Trophoblast cell (in vitro differentiated cells and primary cell): ENCODE measurements around the gene MYO15A.

Experiments used
- DNase-seq, 2 donors: peaks; one replicate each; pipeline ENCODE4 v3.0.0-alpha.2; 2016
- H2AFZ ChIP-seq: 2 replicates; pipeline ENCODE4 v1.6.1; 2013; ENCODE audit warnings: low read length, moderate library complexity, mild to moderate bottlenecking; ENCODE audit not compliant: insufficient read depth, poor library complexity
- H2AK5ac ChIP-seq: 2 replicates; pipeline ENCODE4 v1.6.1; 2013; ENCODE audit warnings: mild to moderate bottlenecking, low read length
- H2BK120ac ChIP-seq: 2 replicates; pipeline ENCODE4 v1.6.1; 2013; ENCODE audit warnings: low read length, mild to moderate bottlenecking, moderate library complexity; ENCODE audit not compliant: insufficient read depth, poor library complexity
- H2BK12ac ChIP-seq: 2 replicates; pipeline ENCODE4 v1.6.1; 2013; ENCODE audit warnings: mild to moderate bottlenecking, low read length, moderate library complexity
- H2BK5ac ChIP-seq: 2 replicates; pipeline ENCODE4 v1.6.1; 2013; ENCODE audit warnings: low read length, low read depth, moderate library complexity, mild to moderate bottlenecking; ENCODE audit not compliant: poor library complexity
- H3K14ac ChIP-seq: 2 replicates; pipeline ENCODE4 v1.6.1; 2013; ENCODE audit warnings: mild to moderate bottlenecking, low read length
- H3K18ac ChIP-seq: 2 replicates; pipeline ENCODE4 v1.6.1; 2013; ENCODE audit warnings: mild to moderate bottlenecking, low read length
- H3K23ac ChIP-seq: 2 replicates; pipeline ENCODE4 v1.6.1; 2013; ENCODE audit warnings: low read length
- H3K27ac ChIP-seq: 2 replicates; pipeline ENCODE4 v1.5.1; 2013; ENCODE audit warnings: low read depth, mild to moderate bottlenecking, inconsistent platforms, low read length, moderate library complexity
- H3K27me3 ChIP-seq: 2 replicates; pipeline ENCODE4 v1.6.1; 2013; ENCODE audit warnings: inconsistent platforms, mild to moderate bottlenecking, low read length, moderate library complexity; ENCODE audit not compliant: insufficient read depth
- H3K36me3 ChIP-seq, 2 experiments: 1 replicate in 1 of 2; 2 replicates in 1 of 2; pipeline ENCODE4 v1.6.1; 2013; ENCODE audit warnings: low read length in 2 of 2, mild to moderate bottlenecking in 2 of 2, moderate library complexity in 1 of 2; ENCODE audit not compliant: insufficient read depth in 2 of 2, control insufficient read depth in 1 of 2
- H3K4ac ChIP-seq: 2 replicates; pipeline ENCODE4 v1.6.1; 2013; ENCODE audit warnings: low read depth, mild to moderate bottlenecking, low read length, moderate library complexity
- H3K4me1 ChIP-seq, 2 experiments: 1 replicate in 1 of 2; 2 replicates in 1 of 2; pipeline ENCODE4 v1.6.1; 2013; ENCODE audit warnings: low read length in 2 of 2, mild to moderate bottlenecking in 2 of 2, moderate library complexity in 1 of 2; ENCODE audit not compliant: insufficient read depth in 2 of 2, control insufficient read depth in 1 of 2
- H3K4me2 ChIP-seq: 2 replicates; pipeline ENCODE4 v1.6.1; 2013; ENCODE audit warnings: inconsistent platforms, mild to moderate bottlenecking, low read length, moderate library complexity
- H3K4me3 ChIP-seq: 2 replicates; pipeline ENCODE4 v1.5.1; 2013; ENCODE audit warnings: mild to moderate bottlenecking, low read depth, low read length, inconsistent platforms
- H3K79me1 ChIP-seq: one replicate; pipeline ENCODE4 v1.6.1; 2013; ENCODE audit warnings: low read length
- H3K79me2 ChIP-seq: 2 replicates; pipeline ENCODE4 v1.6.1; 2013; ENCODE audit warnings: low read length, mild to moderate bottlenecking; ENCODE audit not compliant: control insufficient read depth, insufficient read depth, poor library complexity
- H3K9ac ChIP-seq: 2 replicates; pipeline ENCODE4 v1.6.1; 2013; ENCODE audit warnings: mild to moderate bottlenecking, low read length
- H3K9me3 ChIP-seq: 2 replicates; pipeline ENCODE4 v1.6.1; 2013; ENCODE audit warnings: low read depth, mild to moderate bottlenecking, control low read depth, inconsistent platforms, low read length; ENCODE audit not compliant: insufficient read depth
- H4K12ac ChIP-seq: 2 replicates; pipeline ENCODE4 v1.6.1; 2013; ENCODE audit warnings: low read depth, mild to moderate bottlenecking, low read length, moderate library complexity
- H4K8ac ChIP-seq: 2 replicates; pipeline ENCODE4 v1.6.1; 2013; ENCODE audit warnings: low read depth, mild to moderate bottlenecking, low read length, moderate library complexity
- H4K91ac ChIP-seq: one replicate; pipeline ENCODE4 v1.6.1; 2013; ENCODE audit warnings: low read depth, mild to moderate bottlenecking, low read length, moderate library complexity
- WGBS: extraction: QIAGEN DNeasy Blood & Tissue Kit; methylation state at CpG from one replicate; pipeline ENCODE4 v1.1.7; 2013; ENCODE audit warnings: missing lambda C conversion rate; ENCODE audit not compliant: insufficient read length, insufficient coverage; ENCODE audit errors: extremely low coverage; 5-methylcytosine and 5-hydroxymethylcytosine counted together

MYO15A gene

GRCh38 chr17:18218756-18219415 lies 110.3 kb downstream of the MYO15A start:
- H3K4me3 ChIP-seq = no peak overlapping the region
- no peak overlapping the region for H2AK5ac ChIP-seq
- H3K4ac ChIP-seq = no peak overlapping the region
- H4K91ac ChIP-seq = no peak overlapping the region
- H2AFZ ChIP-seq = no peak overlapping the region
- no peak overlapping the region for H4K12ac ChIP-seq
- H3K79me2 ChIP-seq = no peaks in the 10 kb centered on the region
- H3K23ac ChIP-seq = no peak overlapping the region
- H3K4me2 ChIP-seq = no peak overlapping the region
- H2BK12ac ChIP-seq = no peak overlapping the region
- H2BK120ac ChIP-seq = no peak overlapping the region
- no peaks in the 10 kb centered on the region for H3K9me3 ChIP-seq
- no peak for DNase-seq
- H3K36me3 ChIP-seq = no peaks in the 10 kb centered on the region
- no peaks in the 10 kb centered on the region for H3K79me1 ChIP-seq
- H3K27ac ChIP-seq = no peak overlapping the region
- no peak overlapping the region for H3K9ac ChIP-seq
- no peak overlapping the region for H4K8ac ChIP-seq
- H3K14ac ChIP-seq = no peak overlapping the region
- no CpG with 5 or more reads among the region's 4 CpGs for WGBS
- no peak overlapping the region for H3K18ac ChIP-seq
- no peak overlapping the region for H2BK5ac ChIP-seq
- H3K4me1 ChIP-seq = peaks cover 0 to 2% of the 10 kb centered on the region in 2 experiments
- H3K27me3 ChIP-seq = no peaks in the 10 kb centered on the region

- H2AFZ ChIP-seq = peak overlapping the region; percentile 83
- H4K8ac ChIP-seq = peak overlapping the region; percentile 84
- no peak overlapping the region for H3K4me3 ChIP-seq
- peak overlapping the region; percentile 47 for H4K91ac ChIP-seq
- H3K4ac ChIP-seq = peak overlapping the region; percentile 38
- no peaks in the 10 kb centered on the region for H3K9me3 ChIP-seq
- peak overlapping the region; percentile 86 for H4K12ac ChIP-seq
- peak overlapping the region; percentile 58 for H3K14ac ChIP-seq
- WGBS = no CpG with 5 or more reads among the region's 4 CpGs
- H3K4me2 ChIP-seq = no peak overlapping the region
- peak overlapping the region; percentile 72 for H3K18ac ChIP-seq
- peak overlapping the region; percentile 62 for H2BK120ac ChIP-seq
- no peak overlapping the region for H3K9ac ChIP-seq
- H2BK12ac ChIP-seq = peak overlapping the region; percentile 0
- DNase-seq = no peak
- H3K23ac ChIP-seq = no peak overlapping the region
- peaks cover 10% of the 10 kb centered on the region for H3K79me2 ChIP-seq
- peaks cover 18% of the 10 kb centered on the region for H3K79me1 ChIP-seq
- peak overlapping the region; percentile 72 for H3K27ac ChIP-seq
- H3K27me3 ChIP-seq = no peaks in the 10 kb centered on the region
- H2AK5ac ChIP-seq = peak overlapping the region; percentile 36
- H3K4me1 ChIP-seq = peaks cover 16 to 22% of the 10 kb centered on the region in 2 experiments
- H3K36me3 ChIP-seq = no peaks in the 10 kb centered on the region
- H2BK5ac ChIP-seq = peak overlapping the region; percentile 44
Measured at GRCh38 chr17:18224053-18224386, 115.5 kb downstream of the MYO15A start.

- Histone ChIP-seq H3K79me1 (peaks cover 18% of the 10 kb centered on the region), H3K9ac (no peak overlapping the region), H2AK5ac (peak overlapping the region; percentile 21), H2BK120ac (peak overlapping the region; percentile 84), H3K27me3 (no peaks in the 10 kb centered on the region), H2BK12ac (peak overlapping the region; percentile 52), H3K79me2 (peaks cover 10% of the 10 kb centered on the region), H3K9me3 (no peaks in the 10 kb centered on the region), H3K23ac (no peak overlapping the region), H2AFZ (peak overlapping the region; percentile 83), H4K12ac (peak overlapping the region; percentile 86), H4K91ac (peak overlapping the region; percentile 47), H3K18ac (peak overlapping the region; percentile 64), H3K27ac (peak overlapping the region; percentile 72), H3K4me2 (peak overlapping the region; percentile 59), H3K14ac (peak overlapping the region; percentile 79), H2BK5ac (peak overlapping the region; percentile 44), H3K36me3 (no peaks in the 10 kb centered on the region), H3K4ac (peak overlapping the region; percentile 38), H3K4me1 (peaks cover 16 to 22% of the 10 kb centered on the region in 2 experiments), H3K4me3 (peak overlapping the region; percentile 13), H4K8ac (peak overlapping the region; percentile 84)
- WGBS = no CpG with 5 or more reads among the region's 23 CpGs
- no peak for DNase-seq
Measured at GRCh38 chr17:18224387-18225120, 116.0 kb downstream of the MYO15A start.

- Histone ChIP-seq H3K9ac (peak within 1 kb of the TSS; percentile 77), H3K14ac (peak within 1 kb of the TSS; percentile 79), H3K27ac (peak within 1 kb of the TSS; percentile 72), H3K79me2 (peaks cover 10% of the 10 kb centered on the region), H3K4ac (peak within 1 kb of the TSS; percentile 87), H3K36me3 (no peaks in the 10 kb centered on the region), H4K8ac (peak within 1 kb of the TSS; percentile 84), H4K12ac (peak within 1 kb of the TSS; percentile 86), H3K27me3 (no peaks in the 10 kb centered on the region), H2AK5ac (peak within 1 kb of the TSS; percentile 8), H3K4me3 (peak within 1 kb of the TSS; percentile 78), H3K4me2 (peak within 1 kb of the TSS; percentile 76), H3K79me1 (peaks cover 18% of the 10 kb centered on the region), H2BK5ac (peak within 1 kb of the TSS; percentile 44), H3K4me1 (peaks cover 16 to 22% of the 10 kb centered on the region in 2 experiments), H3K23ac (peak within 1 kb of the TSS; percentile 4), H2AFZ (peak within 1 kb of the TSS; percentile 83), H2BK12ac (peak within 1 kb of the TSS; percentile 52), H2BK120ac (peak within 1 kb of the TSS; percentile 84), H3K18ac (peak within 1 kb of the TSS; percentile 64), H3K9me3 (no peaks in the 10 kb centered on the region), H4K91ac (peak within 1 kb of the TSS; percentile 71)
- DNase-seq = peak; percentile 96 to 98
- WGBS = no CpG with 5 or more reads among the region's 60 CpGs
Measured at GRCh38 chr17:18225121-18225641, 116.6 kb downstream of the MYO15A start, which contains the start of gene LLGL1. Gene LLGL1, plus strand, starts transcription at chr17:18225635. Its CDS starts 48 bp downstream, at chr17:18225683.
